ENCODE results near the gene RIOX2. TPM values are rescaled to one million over a fixed set of nuclear protein-coding genes. Genes with fewer than 3 reads are reported as not detected.
A peak's percentile ranks its signal among the peaks of the same experiment; 100 is the strongest.

Gene RIOX2
- polyA plus RNA-seq, 6 donors from 2014 or later = 20.4 to 34.6 (median 27.2) TPM

DNA sequence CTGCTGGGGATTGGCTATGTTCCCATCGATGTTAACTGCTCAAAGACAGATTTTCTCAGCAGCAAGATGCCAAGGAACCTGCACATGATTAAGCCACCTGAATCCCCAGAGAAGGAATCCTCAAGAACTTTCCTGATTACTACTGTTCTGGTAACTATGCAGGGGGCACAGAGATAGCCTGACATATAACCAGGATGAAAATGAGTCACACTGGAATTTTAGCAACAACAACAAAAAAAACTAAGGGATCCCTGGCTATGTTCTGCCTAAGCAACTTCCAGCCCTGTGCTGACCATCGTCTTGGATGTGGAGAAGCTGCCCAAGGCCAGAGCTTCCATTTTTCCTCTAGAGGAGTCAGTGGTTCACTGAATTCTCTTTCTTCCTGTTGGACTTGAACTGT is 13.8 kb downstream of the RIOX2 start:
- ATAC-seq (ENCODE audit: low read depth in 2 of 2) = no peak

DNA sequence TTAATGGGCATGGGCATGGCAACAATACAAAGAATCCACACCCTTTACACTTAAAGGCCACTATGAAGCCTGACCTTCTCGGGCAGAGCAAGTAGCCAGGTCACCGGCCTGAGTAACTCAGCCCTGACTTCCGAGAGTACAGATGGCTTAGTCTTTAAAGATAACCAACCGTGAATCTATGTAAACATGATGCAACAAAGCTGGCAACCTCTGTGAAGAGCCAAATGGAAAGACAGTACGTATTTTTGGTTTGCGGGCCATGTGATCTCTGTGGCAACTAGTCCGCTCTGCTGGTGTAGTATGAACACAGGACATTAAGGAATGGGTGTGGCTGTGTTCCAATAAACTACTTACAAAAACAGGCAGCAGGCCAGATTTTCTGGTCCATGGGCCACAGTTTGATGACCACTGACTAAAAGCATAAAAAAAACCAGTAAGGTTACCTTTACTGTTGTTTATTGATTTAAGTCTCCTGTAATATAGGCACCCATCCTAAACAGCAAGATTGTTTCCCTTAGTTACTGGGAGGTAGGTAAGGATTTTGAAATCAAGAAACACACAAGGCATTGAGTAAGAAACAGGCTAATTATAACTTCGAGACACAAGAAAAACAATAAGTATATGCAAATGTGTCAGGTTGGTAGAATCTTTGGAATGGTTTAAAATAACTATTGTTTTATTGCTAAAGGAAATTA is 14.5 kb downstream of the RIOX2 start:
- Mint-ChIP-seq H3K27me3 (no peaks in the 10 kb centered on the region), H3K4me1 (peaks cover 17 to 25% (median 21%) of the 10 kb centered on the region in 3 donors), H3K27ac (peak overlapping the region in 1 of 6 donors; percentile 78), H3K9me3 (no peaks in the 10 kb centered on the region), H3K36me3 (peaks cover 14 to 17% of the 10 kb centered on the region in 2 donors), H3K4me3 (no peak overlapping the region)
- DNase-seq (no peak), ATAC-seq (ENCODE audit: low read depth in 2 of 2) (no peak)

More for the DNA sequence above, 13.8 kb downstream of the RIOX2 start:
- no peak overlapping the region for H3K27ac Mint-ChIP-seq
- no peak for DNase-seq
- H3K4me3 Mint-ChIP-seq = no peak overlapping the region
- no peaks in the 10 kb centered on the region for H3K9me3 Mint-ChIP-seq
- no peaks in the 10 kb centered on the region for H3K27me3 Mint-ChIP-seq
- peaks cover 18 to 27% (median 21%) of the 10 kb centered on the region in 3 donors for H3K4me1 Mint-ChIP-seq
- peaks cover 9 to 12% of the 10 kb centered on the region in 2 donors for H3K36me3 Mint-ChIP-seq

DNA sequence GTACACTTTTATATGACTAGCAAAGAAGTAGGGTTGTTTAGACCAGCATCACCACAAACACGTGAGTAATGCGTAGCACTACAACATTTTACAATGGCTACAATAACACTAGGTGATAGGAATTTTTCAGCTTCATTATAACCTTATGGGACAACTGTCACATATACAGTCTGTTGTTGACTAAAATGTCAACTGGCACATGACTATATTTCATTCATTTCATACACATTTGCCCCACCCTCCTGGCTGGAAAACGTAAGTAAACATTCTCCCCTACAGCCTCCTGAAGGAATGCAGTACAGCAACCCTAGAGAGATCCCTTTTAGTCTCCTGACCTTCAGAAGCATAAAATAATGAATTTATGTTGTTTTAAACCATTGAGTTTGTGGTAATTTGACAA is 16.2 kb downstream of the RIOX2 start:
- Mint-ChIP-seq H3K4me1 (peaks cover 4 to 15% (median 8%) of the 10 kb centered on the region in 3 donors), H3K4me3 (no peak overlapping the region), H3K27me3 (no peaks in the 10 kb centered on the region), H3K27ac (no peak overlapping the region), H3K9me3 (no peaks in the 10 kb centered on the region), H3K36me3 (peaks cover 13 to 22% of the 10 kb centered on the region in 2 donors)
- DNase-seq (no peak), ATAC-seq (ENCODE audit: low read depth in 2 of 2) (no peak)

DNA sequence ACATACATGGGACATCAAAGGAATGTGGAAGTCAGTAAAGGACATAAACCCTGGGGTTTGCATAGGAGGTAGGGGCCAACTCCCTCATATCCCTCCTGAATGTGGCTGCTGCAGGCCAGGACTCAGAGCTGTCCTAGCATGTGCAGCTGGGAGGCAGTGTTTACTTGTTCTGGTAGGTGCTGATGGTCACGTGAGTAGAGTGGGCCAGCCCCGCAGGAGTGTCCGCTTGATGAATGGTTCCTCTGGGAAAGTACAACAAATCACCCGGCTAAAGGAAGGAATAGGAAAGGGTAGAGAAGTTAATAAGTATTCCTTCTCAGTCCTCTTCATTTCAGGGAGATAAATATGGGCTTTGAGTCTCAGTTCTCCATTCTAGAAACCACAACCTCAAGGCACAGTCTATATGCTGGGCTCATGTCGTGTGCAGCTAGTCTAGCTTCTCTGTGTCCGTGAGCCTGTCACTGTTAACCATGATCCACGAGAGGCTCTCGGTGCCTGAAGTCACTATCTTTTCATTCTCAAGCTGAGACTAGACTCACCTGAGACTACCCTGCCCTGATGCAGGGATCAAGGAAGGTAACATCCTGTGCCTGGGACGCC is 17.9 kb downstream of the RIOX2 start:
- Mint-ChIP-seq H3K4me3 (peak overlapping the region in 1 of 8 donors; percentile 6), H3K27me3 (no peaks in the 10 kb centered on the region), H3K36me3 (peaks cover 28 to 37% of the 10 kb centered on the region in 2 donors), H3K4me1 (peaks cover 4 to 15% (median 8%) of the 10 kb centered on the region in 3 donors), H3K9me3 (no peaks in the 10 kb centered on the region), H3K27ac (peak overlapping the region in 2 of 6 donors; percentile 7 to 58)
- DNase-seq (no peak), ATAC-seq (ENCODE audit: low read depth in 2 of 2) (peak in 1 of 2 donors; percentile 56)

DNA sequence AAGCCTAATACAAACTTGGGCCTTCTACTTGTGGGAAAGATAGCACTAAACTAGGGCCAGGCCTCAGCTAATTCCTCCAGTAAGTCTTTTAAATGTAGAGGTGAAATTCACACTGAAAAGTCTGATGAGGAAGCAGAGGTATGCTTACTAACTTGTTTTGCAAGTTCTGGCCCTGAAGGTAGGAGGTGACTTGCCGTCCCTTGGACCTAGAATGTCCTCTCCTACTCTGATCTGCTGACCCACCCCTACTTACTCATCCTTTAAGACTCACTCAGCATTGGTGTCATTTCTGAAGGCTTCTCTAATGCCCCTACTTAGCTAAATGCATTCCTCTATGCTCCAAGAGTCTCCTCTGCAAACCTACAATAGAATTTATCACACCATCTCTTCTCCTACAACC is 19.4 kb downstream of the RIOX2 start:
- Mint-ChIP-seq H3K27ac (peak overlapping the region in 1 of 6 donors; percentile 30), H3K4me3 (no peak overlapping the region), H3K36me3 (peaks cover 32 to 50% of the 10 kb centered on the region in 2 donors), H3K27me3 (no peaks in the 10 kb centered on the region), H3K4me1 (peaks cover 4 to 15% (median 8%) of the 10 kb centered on the region in 3 donors), H3K9me3 (no peaks in the 10 kb centered on the region)
- DNase-seq (no peak), ATAC-seq (ENCODE audit: low read depth in 2 of 2) (no peak)

DNA sequence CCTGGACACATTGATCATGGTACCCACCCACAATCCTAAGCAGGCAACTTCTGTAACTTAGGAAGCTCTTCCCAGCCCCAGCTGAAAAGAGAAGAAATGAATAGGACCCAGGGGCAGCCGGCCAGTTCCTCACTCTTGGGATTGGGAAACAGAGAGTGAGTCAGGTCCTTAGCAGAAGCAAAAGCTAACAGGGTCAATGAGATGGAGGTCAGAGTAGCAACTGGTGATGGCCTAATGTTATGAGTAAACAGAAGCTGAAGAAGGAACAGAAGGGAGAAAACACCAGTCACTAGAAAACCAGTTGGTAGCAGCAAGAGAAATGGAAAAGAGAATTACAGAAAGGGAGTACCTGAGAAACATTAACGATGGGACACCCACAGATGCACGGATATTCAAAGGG is 20.0 kb downstream of the RIOX2 start:
- H3K36me3 Mint-ChIP-seq = peaks cover 32 to 50% of the 10 kb centered on the region in 2 donors

DNA sequence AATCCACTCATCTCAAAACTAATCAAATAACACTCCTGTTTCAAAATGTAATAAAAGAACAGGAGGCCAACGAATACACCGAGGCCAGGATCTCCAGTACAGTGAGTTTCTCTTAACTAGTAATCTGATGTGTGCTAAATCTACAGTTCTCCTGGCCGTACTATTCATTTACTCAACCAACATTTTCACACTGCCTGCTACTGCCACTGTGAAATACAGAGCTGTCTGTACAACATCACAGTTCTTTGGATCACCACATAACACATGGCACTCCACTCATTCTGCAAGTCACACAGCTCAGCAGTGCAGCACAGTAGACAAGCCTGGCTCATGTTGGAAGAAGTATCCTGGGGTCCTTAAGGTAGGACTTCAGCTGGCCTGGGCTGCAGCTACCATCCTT is 21.9 kb downstream of the RIOX2 start:
- Mint-ChIP-seq H3K4me1 (peaks cover 4 to 14% (median 4%) of the 10 kb centered on the region in 3 donors), H3K36me3 (peaks cover 49 to 67% of the 10 kb centered on the region in 2 donors), H3K27ac (no peak overlapping the region), H3K4me3 (no peak overlapping the region), H3K27me3 (no peaks in the 10 kb centered on the region), H3K9me3 (no peaks in the 10 kb centered on the region)
- DNase-seq = no peak
- no peak for ATAC-seq (ENCODE audit: low read depth in 2 of 2)

More for the DNA sequence above, 20.0 kb downstream of the RIOX2 start:
- no peaks in the 10 kb centered on the region for H3K27me3 Mint-ChIP-seq
- no peak for DNase-seq
- H3K4me1 Mint-ChIP-seq = peaks cover 4 to 15% (median 8%) of the 10 kb centered on the region in 3 donors
- H3K9me3 Mint-ChIP-seq = no peaks in the 10 kb centered on the region
- ATAC-seq (ENCODE audit: low read depth in 2 of 2) = no peak
- no peak overlapping the region for H3K4me3 Mint-ChIP-seq
- H3K27ac Mint-ChIP-seq = peak overlapping the region in 1 of 6 donors; percentile 95

DNA sequence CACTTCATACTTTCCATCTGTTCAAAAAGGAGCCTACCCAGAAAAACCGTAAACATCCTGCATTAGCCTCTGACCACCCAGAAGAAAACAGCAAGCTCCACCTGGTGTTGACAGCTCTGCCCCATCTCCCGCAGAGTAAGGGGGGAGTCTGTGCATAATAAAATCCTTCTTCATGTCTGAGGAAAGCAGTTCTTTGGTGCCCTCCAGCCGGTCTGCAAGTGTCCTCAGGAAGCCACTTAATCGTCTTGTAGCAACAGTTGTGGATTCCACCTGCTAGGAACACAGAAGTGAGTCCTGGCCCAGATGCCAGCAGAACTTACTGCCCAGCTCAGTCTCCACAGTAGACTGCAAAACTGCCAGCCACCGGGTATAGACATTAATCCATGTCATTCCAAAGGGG is 22.5 kb downstream of the RIOX2 start:
- H3K27me3 Mint-ChIP-seq = no peaks in the 10 kb centered on the region
- H3K27ac Mint-ChIP-seq = no peak overlapping the region
- no peaks in the 10 kb centered on the region for H3K9me3 Mint-ChIP-seq
- ATAC-seq (ENCODE audit: low read depth in 2 of 2) (no peak), DNase-seq (no peak)
- peaks cover 50 to 67% of the 10 kb centered on the region in 2 donors for H3K36me3 Mint-ChIP-seq
- peaks cover 0 to 8% (median 4%) of the 10 kb centered on the region in 3 donors for H3K4me1 Mint-ChIP-seq
- no peak overlapping the region for H3K4me3 Mint-ChIP-seq

DNA sequence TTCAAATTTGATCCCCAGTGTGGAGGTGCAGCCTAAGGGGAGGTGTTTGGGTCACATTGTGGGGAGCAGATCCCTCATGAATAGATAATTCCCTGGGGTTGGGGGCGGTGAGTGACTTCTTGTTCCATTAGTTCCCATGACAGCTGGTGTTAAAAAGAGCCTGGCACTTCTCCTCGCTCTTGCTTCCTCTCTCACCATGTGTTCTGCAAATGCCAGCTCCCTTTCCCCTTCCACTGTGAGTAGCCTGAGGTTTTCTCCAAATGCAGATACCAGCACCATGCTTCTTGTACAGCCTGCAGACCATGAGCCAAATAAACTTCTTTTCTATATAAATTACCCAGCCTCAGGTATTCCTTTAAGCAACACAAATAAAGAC is 23.1 kb downstream of the RIOX2 start:
- no peaks in the 10 kb centered on the region for H3K9me3 Mint-ChIP-seq
- DNase-seq = no peak
- H3K27me3 Mint-ChIP-seq = no peaks in the 10 kb centered on the region
- no peak for ATAC-seq (ENCODE audit: low read depth in 2 of 2)
- H3K4me3 Mint-ChIP-seq = no peak overlapping the region
- H3K36me3 Mint-ChIP-seq = peaks cover 50 to 67% of the 10 kb centered on the region in 2 donors
- H3K27ac Mint-ChIP-seq = peak overlapping the region in 1 of 6 donors; percentile 61
- peaks cover 0 to 2% (median under 1%) of the 10 kb centered on the region in 3 donors for H3K4me1 Mint-ChIP-seq

DNA sequence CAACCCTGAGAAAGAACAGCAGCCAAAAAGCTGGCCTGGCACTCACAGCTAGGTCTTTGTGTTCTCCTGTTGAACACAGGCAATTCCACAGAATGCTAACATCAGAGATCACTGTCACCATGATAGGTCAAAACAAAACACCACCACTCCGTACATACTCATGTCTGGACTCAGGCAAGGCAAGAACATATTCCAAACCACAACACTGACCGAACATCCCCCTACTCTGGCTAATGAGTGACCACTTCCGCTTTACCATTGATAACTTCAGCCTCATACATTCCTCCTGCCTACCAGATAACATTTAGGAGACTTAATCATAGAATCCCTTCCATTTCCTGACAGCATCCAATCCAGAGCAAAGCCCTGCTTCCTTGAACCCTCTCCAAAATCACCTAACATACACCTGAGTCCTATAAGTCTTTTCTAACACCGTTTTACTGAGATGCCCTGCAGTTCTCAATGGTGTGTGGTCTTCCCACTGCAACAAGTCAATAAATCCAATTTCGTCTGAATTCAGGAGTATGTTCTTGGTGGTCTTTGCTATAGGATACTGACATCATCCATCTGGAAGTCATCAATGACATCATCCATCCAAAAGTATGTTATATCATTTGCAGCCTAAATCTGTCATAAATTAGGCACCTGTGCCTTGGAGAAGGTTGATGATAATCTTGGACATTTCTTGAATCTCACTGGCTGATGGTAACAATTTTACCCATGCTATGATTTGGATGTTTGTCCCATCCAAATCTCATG is 23.7 kb downstream of the RIOX2 start:
- Mint-ChIP-seq H3K27ac (peak overlapping the region in 2 of 6 donors; percentile 0 to 8), H3K36me3 (peaks cover 50 to 67% of the 10 kb centered on the region in 2 donors)
- no peak for ATAC-seq (ENCODE audit: low read depth in 2 of 2)

DNA sequence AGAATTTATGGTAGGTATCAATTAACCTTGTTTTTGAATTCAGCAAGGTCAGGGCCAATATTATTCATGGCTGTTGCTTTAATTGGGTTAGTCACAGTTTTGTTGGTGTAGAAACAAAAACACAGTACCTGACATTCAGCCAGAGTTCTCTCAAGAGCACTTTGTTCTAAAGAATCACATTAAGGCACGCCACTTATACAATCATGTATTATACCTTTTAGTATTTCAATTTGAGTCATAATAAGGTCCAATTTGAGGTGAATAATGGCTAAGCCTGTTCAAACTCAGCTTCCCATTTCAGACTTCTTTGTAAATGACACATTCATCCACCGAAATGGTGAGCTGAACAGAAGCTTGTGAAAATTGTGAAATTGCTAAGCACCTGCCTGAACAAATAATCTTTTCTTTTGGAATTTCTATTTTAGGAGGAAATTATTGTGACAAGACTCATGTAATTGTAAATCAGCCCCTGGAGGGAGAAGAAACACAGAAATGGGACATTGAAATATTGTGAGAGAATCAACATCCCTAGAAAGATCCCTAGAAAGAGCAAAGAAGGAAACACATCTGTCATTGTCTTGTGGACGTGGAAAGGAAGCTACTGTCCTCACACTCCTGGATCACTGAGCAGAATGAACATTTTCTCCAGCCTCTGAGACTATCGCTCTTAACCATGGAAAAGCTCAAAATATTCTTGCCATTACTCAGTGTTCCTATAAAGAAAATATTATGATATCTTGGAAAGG is 29.3 kb downstream of the RIOX2 start:
- Mint-ChIP-seq H3K27me3 (no peaks in the 10 kb centered on the region), H3K9me3 (no peaks in the 10 kb centered on the region), H3K27ac (no peak overlapping the region), H3K4me3 (no peak overlapping the region), H3K4me1 (no peaks in the 10 kb centered on the region), H3K36me3 (peaks cover 17 to 18% of the 10 kb centered on the region in 2 donors)
- DNase-seq (no peak), ATAC-seq (ENCODE audit: low read depth in 2 of 2) (no peak)

More for the DNA sequence above, 23.7 kb downstream of the RIOX2 start:
- no peak for DNase-seq
- Mint-ChIP-seq H3K4me3 (no peak overlapping the region), H3K27me3 (no peaks in the 10 kb centered on the region), H3K4me1 (no peaks in the 10 kb centered on the region), H3K9me3 (no peaks in the 10 kb centered on the region)

DNA sequence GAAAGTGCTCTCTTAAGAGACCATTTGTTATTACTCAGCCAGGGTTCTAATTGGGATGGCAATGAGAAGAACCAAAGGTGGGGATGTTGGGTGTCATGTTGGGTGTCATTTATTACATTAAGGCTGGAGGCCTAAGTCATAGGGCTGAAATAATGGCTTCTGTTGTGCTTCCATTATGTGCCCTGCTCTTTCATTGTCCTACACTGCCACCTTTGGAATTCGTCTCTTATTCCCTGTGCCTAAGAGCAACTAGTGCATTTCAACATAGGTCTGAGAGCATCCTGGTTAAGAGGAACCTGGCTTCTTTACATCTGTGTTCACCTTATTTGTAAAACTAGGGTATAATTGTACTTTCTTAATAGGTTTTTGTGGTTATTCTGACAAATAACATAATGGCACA is 32.2 kb downstream of the RIOX2 start:
- H3K9me3 Mint-ChIP-seq = no peaks in the 10 kb centered on the region
- H3K36me3 Mint-ChIP-seq = no peaks in the 10 kb centered on the region
- H3K4me1 Mint-ChIP-seq = no peaks in the 10 kb centered on the region
- no peak overlapping the region for H3K4me3 Mint-ChIP-seq
- DNase-seq (no peak), ATAC-seq (ENCODE audit: low read depth in 2 of 2) (no peak)
- H3K27ac Mint-ChIP-seq = peak overlapping the region in 1 of 6 donors; percentile 58
- no peaks in the 10 kb centered on the region for H3K27me3 Mint-ChIP-seq

DNA sequence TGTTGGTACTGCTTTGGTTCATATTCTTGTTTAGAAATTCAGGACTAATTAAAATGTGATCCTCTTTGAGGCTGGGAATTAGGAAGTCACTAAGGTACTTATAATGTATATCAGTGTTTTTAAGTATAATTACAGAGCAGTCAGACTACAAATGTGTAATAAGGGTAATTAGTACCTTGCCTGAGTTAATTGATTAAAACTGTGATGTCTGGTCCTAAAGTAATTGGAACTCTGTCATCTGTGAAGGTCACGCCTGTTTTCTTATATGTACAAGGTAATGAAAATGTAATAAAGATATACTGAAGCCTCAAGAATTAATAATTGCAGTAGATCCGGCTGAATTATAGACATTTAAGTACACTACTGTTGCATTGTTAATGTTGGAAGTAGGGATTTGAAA is 32.8 kb downstream of the RIOX2 start:
- Mint-ChIP-seq H3K27me3 (no peaks in the 10 kb centered on the region), H3K27ac (peak overlapping the region in 2 of 6 donors; percentile 38 to 39), H3K9me3 (no peaks in the 10 kb centered on the region), H3K36me3 (no peaks in the 10 kb centered on the region), H3K4me1 (no peaks in the 10 kb centered on the region), H3K4me3 (no peak overlapping the region)
- ATAC-seq (ENCODE audit: low read depth in 2 of 2) = no peak
- DNase-seq = no peak
